ENCODE measurements around the gene COX8C.

The COX8C gene

GRCh38 chr14:93316716-93317115 is 30.3 kb upstream of the COX8C start:
- no peak for DNase-seq (ENCODE audit: low spot score)
- Mint-ChIP-seq H3K36me3 (ENCODE audit: low read depth) (peaks cover 8% of the 10 kb centered on the region), H3K4me3 (no peak overlapping the region), H3K27ac (no peak overlapping the region), H3K27me3 (ENCODE audit: low read depth) (no peaks in the 10 kb centered on the region), H3K9me3 (no peaks in the 10 kb centered on the region), H3K4me1 (ENCODE audit: low read depth) (peaks cover 14% of the 10 kb centered on the region)

GRCh38 chr14:93317210-93317874 is 29.6 kb upstream of the COX8C start:
- no peak for DNase-seq (ENCODE audit: low spot score)
- Mint-ChIP-seq H3K27me3 (ENCODE audit: low read depth) (no peaks in the 10 kb centered on the region), H3K36me3 (ENCODE audit: low read depth) (peaks cover 9% of the 10 kb centered on the region), H3K27ac (no peak overlapping the region), H3K4me1 (ENCODE audit: low read depth) (peaks cover 14% of the 10 kb centered on the region), H3K9me3 (no peaks in the 10 kb centered on the region), H3K4me3 (no peak overlapping the region)

GRCh38 chr14:93317875-93318807 is 28.8 kb upstream of the COX8C start:
- no peak overlapping the region for H3K4me3 Mint-ChIP-seq
- DNase-seq (ENCODE audit: low spot score): no peak
- H3K4me1 Mint-ChIP-seq (ENCODE audit: low read depth): peaks cover 14% of the 10 kb centered on the region
- H3K27me3 Mint-ChIP-seq (ENCODE audit: low read depth): no peaks in the 10 kb centered on the region
- H3K36me3 Mint-ChIP-seq (ENCODE audit: low read depth): peaks cover 9% of the 10 kb centered on the region
- no peak overlapping the region for H3K27ac Mint-ChIP-seq
- H3K9me3 Mint-ChIP-seq: no peaks in the 10 kb centered on the region

GRCh38 chr14:93318927-93319326 is 28.1 kb upstream of the COX8C start:
- DNase-seq (ENCODE audit: low spot score): no peak
- no peak overlapping the region for H3K4me3 Mint-ChIP-seq
- H3K4me1 Mint-ChIP-seq (ENCODE audit: low read depth): peaks cover 14% of the 10 kb centered on the region
- no peak overlapping the region for H3K27ac Mint-ChIP-seq
- H3K36me3 Mint-ChIP-seq (ENCODE audit: low read depth): peaks cover 11% of the 10 kb centered on the region
- H3K9me3 Mint-ChIP-seq: no peaks in the 10 kb centered on the region
- H3K27me3 Mint-ChIP-seq (ENCODE audit: low read depth): no peaks in the 10 kb centered on the region

GRCh38 chr14:93319494-93319893 is 27.5 kb upstream of the COX8C start:
- DNase-seq (ENCODE audit: low spot score): no peak
- peaks cover 14% of the 10 kb centered on the region for H3K4me1 Mint-ChIP-seq (ENCODE audit: low read depth)
- peaks cover 12% of the 10 kb centered on the region for H3K36me3 Mint-ChIP-seq (ENCODE audit: low read depth)
- H3K9me3 Mint-ChIP-seq: no peaks in the 10 kb centered on the region
- H3K4me3 Mint-ChIP-seq: no peak overlapping the region
- no peak overlapping the region for H3K27ac Mint-ChIP-seq
- H3K27me3 Mint-ChIP-seq (ENCODE audit: low read depth): no peaks in the 10 kb centered on the region

- peaks cover 14% of the 10 kb centered on the region for H3K4me1 Mint-ChIP-seq (ENCODE audit: low read depth)
- peaks cover 16% of the 10 kb centered on the region for H3K36me3 Mint-ChIP-seq (ENCODE audit: low read depth)
- H3K27ac Mint-ChIP-seq: no peak overlapping the region
- DNase-seq (ENCODE audit: low spot score): no peak
- H3K4me3 Mint-ChIP-seq: no peak overlapping the region
- no peaks in the 10 kb centered on the region for H3K9me3 Mint-ChIP-seq
- no peaks in the 10 kb centered on the region for H3K27me3 Mint-ChIP-seq (ENCODE audit: low read depth)
These were observed 27.0 kb upstream of the COX8C start for GRCh38 chr14:93319958-93320357.

GRCh38 chr14:93320489-93320888 is 26.5 kb upstream of the COX8C start:
- H3K4me1 Mint-ChIP-seq (ENCODE audit: low read depth): peaks cover 14% of the 10 kb centered on the region
- no peak overlapping the region for H3K4me3 Mint-ChIP-seq
- H3K36me3 Mint-ChIP-seq (ENCODE audit: low read depth): peaks cover 16% of the 10 kb centered on the region
- DNase-seq (ENCODE audit: low spot score): no peak
- no peak overlapping the region for H3K27ac Mint-ChIP-seq
- H3K9me3 Mint-ChIP-seq: no peaks in the 10 kb centered on the region
- H3K27me3 Mint-ChIP-seq (ENCODE audit: low read depth): no peaks in the 10 kb centered on the region

GRCh38 chr14:93322929-93323599 is 23.9 kb upstream of the COX8C start:
- H3K27me3 Mint-ChIP-seq (ENCODE audit: low read depth): no peaks in the 10 kb centered on the region
- H3K9me3 Mint-ChIP-seq: no peaks in the 10 kb centered on the region
- no peak overlapping the region for H3K27ac Mint-ChIP-seq
- H3K4me1 Mint-ChIP-seq (ENCODE audit: low read depth): peaks cover 11% of the 10 kb centered on the region
- no peak overlapping the region for H3K4me3 Mint-ChIP-seq
- H3K36me3 Mint-ChIP-seq (ENCODE audit: low read depth): peaks cover 12% of the 10 kb centered on the region
- no peak for DNase-seq (ENCODE audit: low spot score)

GRCh38 chr14:93323600-93324174 is 23.3 kb upstream of the COX8C start:
- Mint-ChIP-seq H3K4me1 (ENCODE audit: low read depth) (peaks cover 10% of the 10 kb centered on the region), H3K9me3 (no peaks in the 10 kb centered on the region), H3K4me3 (no peak overlapping the region), H3K27ac (no peak overlapping the region), H3K36me3 (ENCODE audit: low read depth) (peaks cover 11% of the 10 kb centered on the region), H3K27me3 (ENCODE audit: low read depth) (no peaks in the 10 kb centered on the region)
- no peak for DNase-seq (ENCODE audit: low spot score)

GRCh38 chr14:93326196-93326595 is 20.8 kb upstream of the COX8C start:
- no peak overlapping the region for H3K4me3 Mint-ChIP-seq
- no peak overlapping the region for H3K27ac Mint-ChIP-seq
- H3K9me3 Mint-ChIP-seq: no peaks in the 10 kb centered on the region
- no peak for DNase-seq (ENCODE audit: low spot score)
- peaks cover 14% of the 10 kb centered on the region for H3K4me1 Mint-ChIP-seq (ENCODE audit: low read depth)
- H3K36me3 Mint-ChIP-seq (ENCODE audit: low read depth): peaks cover 11% of the 10 kb centered on the region
- no peaks in the 10 kb centered on the region for H3K27me3 Mint-ChIP-seq (ENCODE audit: low read depth)

GRCh38 chr14:93328546-93328945 is 18.4 kb upstream of the COX8C start:
- H3K27me3 Mint-ChIP-seq (ENCODE audit: low read depth): no peaks in the 10 kb centered on the region
- no peak overlapping the region for H3K27ac Mint-ChIP-seq
- peaks cover 20% of the 10 kb centered on the region for H3K4me1 Mint-ChIP-seq (ENCODE audit: low read depth)
- peaks cover 5% of the 10 kb centered on the region for H3K36me3 Mint-ChIP-seq (ENCODE audit: low read depth)
- no peak overlapping the region for H3K4me3 Mint-ChIP-seq
- DNase-seq (ENCODE audit: low spot score): no peak
- H3K9me3 Mint-ChIP-seq: no peaks in the 10 kb centered on the region

GRCh38 chr14:93329965-93330608 is 16.9 kb upstream of the COX8C start:
- Mint-ChIP-seq H3K4me1 (ENCODE audit: low read depth) (peaks cover 31% of the 10 kb centered on the region), H3K4me3 (no peak overlapping the region), H3K27me3 (ENCODE audit: low read depth) (no peaks in the 10 kb centered on the region), H3K36me3 (ENCODE audit: low read depth) (no peaks in the 10 kb centered on the region), H3K9me3 (no peaks in the 10 kb centered on the region), H3K27ac (no peak overlapping the region)
- DNase-seq (ENCODE audit: low spot score): no peak

- Mint-ChIP-seq H3K9me3 (no peaks in the 10 kb centered on the region), H3K4me3 (peak overlapping the region; percentile 88), H3K4me1 (ENCODE audit: low read depth) (peaks cover 33% of the 10 kb centered on the region), H3K36me3 (ENCODE audit: low read depth) (no peaks in the 10 kb centered on the region), H3K27ac (no peak overlapping the region), H3K27me3 (ENCODE audit: low read depth) (no peaks in the 10 kb centered on the region)
- no peak for DNase-seq (ENCODE audit: low spot score)
These were observed 16.4 kb upstream of the COX8C start for GRCh38 chr14:93330609-93331000.

Measured in T-helper 2 cell treated with Interferon-gamma antibody and Interleukin-4, amounts not matched to agents 5 μg/mL and 100 μg/mL, for 36 hours (primary cell).